HepG2 (cell line): ENCODE measurements around the gene ISY1. TPM values are rescaled to one million over a fixed set of nuclear protein-coding genes. Genes with fewer than 3 reads are reported as not detected.

Experiments
- ATAC-seq: fragments of 200-7000 bp; cut with Tn5 transposase; 3 replicates; pipeline ENCODE4 v1.9.1; 2020; ENCODE audit warnings: mild to moderate bottlenecking, moderate library complexity
- BruUV-seq: library from RNA; stranded (reverse); fragments of 400-500 nt; replicated peaks from 2 replicates; lab custom pipeline; 2021; lab: Mats Ljungman, UMichigan
- CTCF ChIA-PET: fragments of 300-600 bp; formaldehyde crosslinking; extraction: SDS; loops from one replicate; lab custom pipeline; 2021; ENCODE audit warnings: low total read pairs, inconsistent platforms, low intra/inter-chr PET ratio; lab: Yijun Ruan, JAX
- POLR2A ChIA-PET: fragments of 350-600 bp; sonication (Branson Sonifier 250); formaldehyde crosslinking; loops from one replicate; lab custom pipeline; 2020; ENCODE audit warnings: antibody characterized with exemption, inconsistent platforms; lab: Yijun Ruan, JAX
- DNase-seq: peaks from one replicate; pipeline ENCODE4 v3.0.0-alpha.2; 2015; ENCODE audit warnings: low spot score
- FAIRE-seq: peaks from 3 replicates; lab custom pipeline; 2011; peaks lifted over from hg19 to GRCh38; lab: Jason Lieb, UNC
- H2AFZ ChIP-seq: one replicate; pipeline ENCODE4 v1.6.1; 2011; ENCODE audit warnings: low read length, inconsistent platforms
- H3K27ac ChIP-seq: fragments of 300-600 bp; 3 replicates; pipeline ENCODE4 v1.8.0; 2011; ENCODE audit warnings: mixed run types, mild to moderate bottlenecking, mixed read lengths, low read length, inconsistent platforms; ENCODE audit not compliant: insufficient read depth; ENCODE audit errors: extremely low read length
- H3K27me3 ChIP-seq, 2 experiments: fragments of 200-600 bp in 1 of 2; 2 replicates in 1 of 2; 3 replicates in 1 of 2; pipeline versions ENCODE4 v1.6.0 to v1.8.0; 2011; ENCODE audit warnings: low read length in 2 of 2, mild to moderate bottlenecking in 2 of 2, moderate library complexity in 2 of 2, inconsistent platforms in 1 of 2; ENCODE audit not compliant: insufficient read depth in 2 of 2, control insufficient read depth in 1 of 2
- H3K36me3 ChIP-seq, 2 experiments: fragments of 200-600 bp in 1 of 2; replicated peaks in 1 of 2; 2 replicates in 1 of 2; 3 replicates in 1 of 2; pipeline versions ENCODE4 v1.5.1 to v1.8.0; 2011; ENCODE audit warnings: low read length in 2 of 2, inconsistent platforms in 1 of 2; ENCODE audit not compliant: insufficient read depth in 2 of 2, control insufficient read depth in 1 of 2
- H3K4me1 ChIP-seq: 2 replicates; pipeline ENCODE4 v1.5.1; 2012; ENCODE audit warnings: low read length, inconsistent platforms; ENCODE audit not compliant: insufficient read depth
- H3K4me2 ChIP-seq: 2 replicates; pipeline ENCODE4 v1.6.0; 2011; ENCODE audit warnings: low read depth, low read length, inconsistent platforms
- H3K4me3 ChIP-seq, 3 experiments: fragments of 200-600 bp in 1 of 3; sonication (generic), shearing (Covaris generic) in 1 of 3; replicated peaks in 1 of 3; 2 replicates each; pipeline ENCODE4 v1.5.1; 2011 to 2016; ENCODE audit warnings: low read length in 3 of 3, inconsistent platforms in 2 of 3, low read depth in 2 of 3, mild to moderate bottlenecking in 2 of 3, control low read depth in 1 of 3, mixed read lengths in 1 of 3; ENCODE audit not compliant: insufficient read depth in 1 of 3
- H3K79me2 ChIP-seq: one replicate; pipeline ENCODE4 v1.6.1; 2011; ENCODE audit warnings: low read length, inconsistent platforms; ENCODE audit not compliant: insufficient read depth
- H3K9ac ChIP-seq: 2 replicates; pipeline ENCODE4 v1.6.0; 2011; ENCODE audit warnings: mild to moderate bottlenecking, low read depth, low read length, inconsistent platforms; ENCODE audit not compliant: insufficient read depth
- H3K9me3 ChIP-seq: 2 replicates; pipeline ENCODE4 v1.5.1; 2012; ENCODE audit warnings: mild to moderate bottlenecking, low read length
- H4K20me1 ChIP-seq: 2 replicates; pipeline ENCODE4 v1.6.0; 2011; ENCODE audit warnings: inconsistent platforms, mild to moderate bottlenecking, low read length, moderate library complexity; ENCODE audit not compliant: insufficient read depth
- AGO2 ChIP-seq: fragments of 200-400 bp; formaldehyde crosslinking; optimal IDR thresholded peaks from 2 replicates; pipeline ENCODE3; 2017; ENCODE audit warnings: mild to moderate bottlenecking, low read depth, low read length, moderate library complexity
- BCL3 ChIP-seq: sonication (generic); formaldehyde crosslinking; IDR thresholded peaks from 2 replicates; pipeline ENCODE4 v1.5.1; 2020; ENCODE audit warnings: mild to moderate bottlenecking, missing genetic modification reagents, moderate library complexity
- GATAD1 ChIP-seq: IDR thresholded peaks from 2 replicates; pipeline ENCODE4 v1.6.1; 2016; ENCODE audit warnings: missing genetic modification reagents, missing compliant biosample characterization
- NRL ChIP-seq: sonication (generic); formaldehyde crosslinking; IDR thresholded peaks from 2 replicates; pipeline ENCODE4 v1.5.0; 2020; ENCODE audit warnings: missing genetic modification reagents, mild to moderate bottlenecking, moderate library complexity, borderline replicate concordance
- TCF7 ChIP-seq: sonication (generic); IDR thresholded peaks from 2 replicates; pipeline ENCODE4 v1.6.1; 2016; ENCODE audit warnings: antibody characterized with exemption, low read depth
- XBP1 ChIP-seq: sonication (generic); formaldehyde crosslinking; IDR thresholded peaks from 2 replicates; pipeline ENCODE4 v1.5.0; 2020; ENCODE audit warnings: missing genetic modification reagents
- ZFP41 ChIP-seq: sonication (generic); formaldehyde crosslinking; IDR thresholded peaks from 2 replicates; pipeline ENCODE4 v1.4.0; 2020; ENCODE audit warnings: mild to moderate bottlenecking, missing genetic modification reagents, borderline replicate concordance
- ZGPAT ChIP-seq: IDR thresholded peaks from 2 replicates; pipeline ENCODE4 v1.6.1; 2016; ENCODE audit warnings: mild to moderate bottlenecking
- WGBS: methylation state at CpG from one replicate; pipeline ENCODE4 v1.1.6; 2017; ENCODE audit warnings: low lambda C conversion rate; 5-methylcytosine and 5-hydroxymethylcytosine counted together
- in situ Hi-C: cut with HindIII; loops from 2 replicates; pipeline ENCODE4 v1.10.0; 2017; ENCODE audit warnings: low pct_unique_long_range_greater_than_20kb; ENCODE audit not compliant: extremely low pct_ligation_motif_present
- intact Hi-C: fragments of 100-400 bp; cut with micrococcal nuclease; formaldehyde crosslinking; loops from one replicate; pipeline ENCODE4 v1.10.0; 2022; ENCODE audit not compliant: unreplicated experiment
- polyA plus RNA-seq, 8 experiments: library from polyadenylated mRNA; depleted of rRNA in 3 of 8; stranded (reverse) in 7 of 8; unstranded in 1 of 8; fragments of >200 nt; fragmentation: Illumina TruSeq in 4 of 8; extraction: Trizol in 4 of 8; gene quantifications; 2 replicates each; pipeline versions ENCODE4 v1.2.1 to v1.2.3, GENCODE V29; 2011 to 2016; ENCODE audit warnings: low read depth in 4 of 8, missing spikeins in 1 of 8, mixed read lengths in 1 of 8; ENCODE audit not compliant: insufficient read depth in 1 of 8
- total RNA-seq, 5 experiments: library from RNA; depleted of rRNA; stranded (reverse); fragments of >200 nt; fragmentation: Illumina TruSeq; extraction: Trizol; gene quantifications; 2 replicates each; pipeline ENCODE4 v1.2.3, GENCODE V29; 2016; ENCODE audit warnings: low read depth in 1 of 5
- TF ChIP-seq, protein P1 (sequence below): IDR thresholded peaks from 2 replicates; pipeline ENCODE4 v1.6.1; 2012; ENCODE audit warnings: low read depth, low read length, improper control_type of control experiment

The ISY1 gene
- total and polyA plus RNA-seq, 2 of the 13 experiments (the other 11 are each of a cell fraction or from before 2014, with no cell fraction given) = 21.0 to 39.1 TPM

DNA sequence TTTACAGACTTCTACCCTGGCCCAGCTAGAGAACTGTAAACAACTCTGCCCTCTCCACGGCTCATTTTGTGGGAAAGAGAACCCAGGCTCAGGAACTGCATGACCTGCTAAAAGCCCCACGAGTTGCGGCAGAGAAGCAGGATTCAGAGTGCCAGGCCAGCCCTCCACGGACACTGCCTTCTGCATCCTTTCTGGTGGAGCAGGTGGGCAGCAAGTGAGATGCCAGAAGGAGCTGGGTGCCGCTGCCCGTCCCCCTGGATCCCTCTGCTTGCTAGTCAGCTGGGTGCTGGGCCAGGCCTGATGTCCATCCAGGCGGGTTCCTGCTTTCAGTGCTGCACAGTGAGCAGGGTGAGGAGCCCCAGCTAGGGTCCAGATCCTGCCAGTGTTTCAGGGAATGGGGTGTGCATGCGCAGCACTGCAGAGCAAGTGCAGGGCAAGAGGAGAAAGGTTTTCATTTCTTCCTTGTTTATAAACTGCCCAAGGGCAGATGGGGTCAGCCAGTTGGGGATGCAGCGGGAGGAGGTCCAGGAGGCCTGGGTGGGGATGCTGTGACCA, 34.1 kb downstream of the ISY1 start:
- H4K20me1 ChIP-seq = no peaks in the 10 kb centered on the region

GRCh38 chr3:129123314-129124060, 37.4 kb downstream of the ISY1 start:
- in situ Hi-C loops (no loop called here), intact Hi-C loops (loop anchor here (5.0 kb wide), 1 partner anchor 124 kb away; the partner anchor contains the start of gene COPG1)
- Histone ChIP-seq H3K79me2 (peaks cover 20% of the 10 kb centered on the region), H3K9ac (peak overlapping the region; percentile 71), H3K4me2 (peak overlapping the region; percentile 83), H3K27me3 (no peaks in the 10 kb centered on the region; a peak in 1 of 5 replicates), H3K36me3 (0 out of 5 replicates have a peak, but pooled peaks cover 0 to under 1% of the 10 kb centered on the region in 2 experiments), H3K4me1 (peaks cover 26% of the 10 kb centered on the region), H3K27ac (peak overlapping the region; percentile 76), H2AFZ (peak overlapping the region; percentile 2), H3K9me3 (no peaks in the 10 kb centered on the region), H4K20me1 (0 out of 2 replicates have a peak, but pooled peaks cover 3% of the 10 kb centered on the region), H3K4me3 (peak overlapping the region; percentile 70 to 84 (median 80))
- BruUV-seq = no TSS peak
- FAIRE-seq = peak; percentile 98
- ATAC-seq = peak; percentile 33
- CTCF ChIA-PET = no interaction called here
- POLR2A ChIA-PET = interaction anchor here (0.8 to 4.8 kb wide), 8 partner anchors 9 to 126 kb away, joined by 3 to 32 read pairs (median 21); partner anchors contain the start of genes CNBP and COPG1
- 9% methylated on average over 5 of the region's 5 CpGs for WGBS
- peak; percentile 84 for DNase-seq
- TF ChIP-seq ZFP41 (CRISPR knock-in tag) = no peak
- no peak for TF ChIP-seq ZGPAT (CRISPR knock-in tag)
- TF ChIP-seq XBP1 (CRISPR knock-in tag) = no peak
- no peak for TF ChIP-seq GATAD1 (CRISPR knock-in tag)
- TF ChIP-seq BCL3 (CRISPR knock-in tag) = 0 out of 2 replicates have a peak, but pooled peaks have one; percentile 37
- TF ChIP-seq TCF7 = no peak
- TF ChIP-seq NRL (CRISPR knock-in tag) = no peak

More for the DNA sequence above, 34.1 kb downstream of the ISY1 start:
- ATAC-seq (no peak), FAIRE-seq (no peak), DNase-seq (no peak)
- Histone ChIP-seq H2AFZ (no peak overlapping the region), H3K79me2 (no peaks in the 10 kb centered on the region), H3K4me1 (peaks cover 16% of the 10 kb centered on the region), H3K27ac (no peak overlapping the region), H3K9me3 (no peaks in the 10 kb centered on the region), H3K4me2 (no peak overlapping the region), H3K36me3 (peaks cover 8 to 24% of the 10 kb centered on the region in 2 experiments), H3K4me3 (no peak overlapping the region), H3K9ac (no peak overlapping the region), H3K27me3 (no peaks in the 10 kb centered on the region)
- intact Hi-C loops = no loop called here
- in situ Hi-C loops = no loop called here
- ChIA-PET CTCF (no interaction called here), POLR2A (no interaction called here)
- WGBS = 92% methylated on average over 5 of the region's 9 CpGs
- no TSS peak for BruUV-seq
- TF ChIP-seq, protein P1, sequence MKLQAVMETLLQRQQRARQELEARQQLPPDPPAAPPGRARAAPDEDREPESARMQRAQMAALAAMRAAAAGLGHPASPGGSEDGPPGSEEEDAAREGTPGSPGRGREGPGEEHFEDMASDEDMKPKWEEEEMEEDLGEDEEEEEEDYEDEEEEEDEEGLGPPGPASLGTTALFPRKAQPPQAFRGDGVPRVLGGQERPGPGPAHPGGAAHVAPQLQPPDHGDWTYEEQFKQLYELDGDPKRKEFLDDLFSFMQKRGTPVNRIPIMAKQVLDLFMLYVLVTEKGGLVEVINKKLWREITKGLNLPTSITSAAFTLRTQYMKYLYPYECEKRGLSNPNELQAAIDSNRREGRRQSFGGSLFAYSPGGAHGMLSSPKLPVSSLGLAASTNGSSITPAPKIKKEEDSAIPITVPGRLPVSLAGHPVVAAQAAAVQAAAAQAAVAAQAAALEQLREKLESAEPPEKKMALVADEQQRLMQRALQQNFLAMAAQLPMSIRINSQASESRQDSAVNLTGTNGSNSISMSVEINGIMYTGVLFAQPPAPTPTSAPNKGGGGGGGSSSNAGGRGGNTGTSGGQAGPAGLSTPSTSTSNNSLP = no peak
- peak; percentile 30 for TF ChIP-seq AGO2
